ELR (cell line): ENCODE measurements around the gene SIK2.

Experiments used
- DNase-seq: peaks from one replicate; pipeline ENCODE4 v3.0.0-alpha.2; 2015; ENCODE audit warnings: low read depth

SIK2 gene

GRCh38 chr11:111582163-111582562, 20.1 kb upstream of the SIK2 start:
- no peak for DNase-seq

- no peak for DNase-seq
Observed at GRCh38 chr11:111582881-111583280, 19.4 kb upstream of the SIK2 start.

- DNase-seq = peak; percentile 85
Observed at GRCh38 chr11:111585371-111585770, 16.9 kb upstream of the SIK2 start.

GRCh38 chr11:111586388-111586831, 15.8 kb upstream of the SIK2 start:
- peak; percentile 74 for DNase-seq

GRCh38 chr11:111589114-111589513, 13.1 kb upstream of the SIK2 start:
- DNase-seq = no peak

- no peak for DNase-seq
Observed at GRCh38 chr11:111589886-111590499, 12.3 kb upstream of the SIK2 start.

GRCh38 chr11:111591187-111591960, 10.9 kb upstream of the SIK2 start:
- DNase-seq = no peak

GRCh38 chr11:111592491-111592890, 9.8 kb upstream of the SIK2 start:
- no peak for DNase-seq

GRCh38 chr11:111596319-111596718, 5.9 kb upstream of the SIK2 start:
- DNase-seq = no peak

GRCh38 chr11:111598148-111598547, 4.1 kb upstream of the SIK2 start:
- DNase-seq = no peak

GRCh38 chr11:111598559-111598958, 3.7 kb upstream of the SIK2 start:
- DNase-seq = peak; percentile 15

GRCh38 chr11:111601636-111601978, 642 bp upstream of the SIK2 start:
- no peak for DNase-seq

- DNase-seq = peak; percentile 50
Observed at GRCh38 chr11:111602865-111603610, 789 bp downstream of the SIK2 start.

- DNase-seq = peak; percentile 22
Observed at GRCh38 chr11:111603611-111604130, 1.4 kb downstream of the SIK2 start.

- peak; percentile 70 for DNase-seq
Observed at GRCh38 chr11:111604392-111605009, 2.3 kb downstream of the SIK2 start.

GRCh38 chr11:111605681-111606080, 3.4 kb downstream of the SIK2 start:
- no peak for DNase-seq

GRCh38 chr11:111606986-111607385, 4.7 kb downstream of the SIK2 start:
- peak; percentile 23 for DNase-seq

- DNase-seq = no peak
Observed at GRCh38 chr11:111607751-111608150, 5.5 kb downstream of the SIK2 start.

- DNase-seq = no peak
Observed at GRCh38 chr11:111612224-111612623, 10.0 kb downstream of the SIK2 start.

GRCh38 chr11:111617286-111617685, 15.0 kb downstream of the SIK2 start:
- no peak for DNase-seq

GRCh38 chr11:111620518-111620917, 18.3 kb downstream of the SIK2 start:
- no peak for DNase-seq

GRCh38 chr11:111623527-111624030, 21.3 kb downstream of the SIK2 start:
- DNase-seq = no peak
